Fibroblast of skin of left biceps (primary cell): Measurements from ENCODE around the gene TNFSF15.

Experiments used
- DNase-seq, 2 experiments: peaks; one replicate each; pipeline ENCODE4 v3.0.0-alpha.2; 2013; ENCODE audit warnings: low read depth in 2 of 2

Gene TNFSF15

GRCh38 chr9:114789006-114789405 is 16.8 kb downstream of the TNFSF15 start:
- no peak for DNase-seq

GRCh38 chr9:114787781-114788498 is 17.9 kb downstream of the TNFSF15 start:
- DNase-seq, result no peak

GRCh38 chr9:114787214-114787613 is 18.6 kb downstream of the TNFSF15 start:
- no peak for DNase-seq

- DNase-seq, result no peak
Measured at GRCh38 chr9:114785866-114786650, 19.8 kb downstream of the TNFSF15 start.

GRCh38 chr9:114784721-114785279 is 21.0 kb downstream of the TNFSF15 start:
- no peak for DNase-seq

GRCh38 chr9:114782586-114782985 is 23.3 kb downstream of the TNFSF15 start:
- no peak for DNase-seq

- DNase-seq, result no peak
Measured at GRCh38 chr9:114779352-114779845, 26.4 kb downstream of the TNFSF15 start.

GRCh38 chr9:114777821-114778609 is 27.8 kb downstream of the TNFSF15 start:
- DNase-seq, result peak; percentile 53 to 55

GRCh38 chr9:114776683-114777399 is 29.0 kb downstream of the TNFSF15 start:
- DNase-seq, result no peak

- DNase-seq, result no peak
Measured at GRCh38 chr9:114775981-114776380, 29.9 kb downstream of the TNFSF15 start.

- DNase-seq, result no peak
Measured at GRCh38 chr9:114775121-114775520, 30.7 kb downstream of the TNFSF15 start.

- DNase-seq, result no peak
Measured at GRCh38 chr9:114774524-114774923, 31.3 kb downstream of the TNFSF15 start.

- DNase-seq, result no peak
Measured at GRCh38 chr9:114771889-114772288, 34.0 kb downstream of the TNFSF15 start.

- DNase-seq, result no peak
Measured at GRCh38 chr9:114770991-114771390, 34.8 kb downstream of the TNFSF15 start.

- DNase-seq, result no peak
Measured at GRCh38 chr9:114769624-114770023, 36.2 kb downstream of the TNFSF15 start.

GRCh38 chr9:114763220-114763619 is 42.6 kb downstream of the TNFSF15 start:
- DNase-seq, result no peak

GRCh38 chr9:114761523-114761922 is 44.3 kb downstream of the TNFSF15 start:
- DNase-seq, result no peak

GRCh38 chr9:114759512-114760341 is 46.1 kb downstream of the TNFSF15 start:
- no peak for DNase-seq

- DNase-seq, result no peak
Measured at GRCh38 chr9:114757984-114758383, 47.9 kb downstream of the TNFSF15 start.

GRCh38 chr9:114757395-114757794 is 48.4 kb downstream of the TNFSF15 start:
- DNase-seq, result no peak
